K562 (cell line): Measurements from ENCODE around the gene TPD52L2. TPM values are rescaled to one million over a fixed set of nuclear protein-coding genes. Genes with fewer than 3 reads are reported as not detected.

ENCODE experiments used
- ATAC-seq: fragments of 200-7000 bp; cut with Tn5 transposase; 3 replicates; pipeline ENCODE4 v1.9.1; 2020; ENCODE audit warnings: moderate library complexity
- BruUV-seq: library from RNA; stranded (reverse); fragments of 400-500 nt; replicated peaks from 2 replicates; lab custom pipeline; 2021; lab: Mats Ljungman, UMichigan
- CTCF ChIA-PET: fragments of 300-600 bp; formaldehyde crosslinking; extraction: SDS; loops from one replicate; lab custom pipeline; 2021; ENCODE audit warnings: low intra/inter-chr PET ratio; lab: Yijun Ruan, JAX
- POLR2A ChIA-PET: fragments of 300-600, 350-650 bp; sonication (Branson Sonifier 250); formaldehyde crosslinking; extraction: SDS; loops from one replicate; lab custom pipeline; 2021; ENCODE audit warnings: antibody characterized with exemption, inconsistent platforms; lab: Yijun Ruan, JAX
- DNase-seq, 4 experiments: peaks; one replicate each; pipeline versions ENCODE4 v3.0.0 to v3.0.0-alpha.2; 2011 to 2018; ENCODE audit warnings: low spot score in 3 of 4, mixed read lengths in 3 of 4; ENCODE audit errors: extremely low read depth in 1 of 4
- FAIRE-seq: peaks from 2 replicates; lab custom pipeline; 2011; peaks lifted over from hg19 to GRCh38; lab: Jason Lieb, UNC
- H2AFZ ChIP-seq: 2 replicates; pipeline ENCODE4 v1.6.0; 2011; ENCODE audit warnings: low read depth, low read length, control low read depth, inconsistent platforms
- H3K27ac ChIP-seq: fragments of 200-600 bp; 3 replicates; pipeline ENCODE4 v1.8.0; 2011; ENCODE audit warnings: low read depth, mild to moderate bottlenecking, control low read depth, inconsistent platforms, low read length, moderate library complexity, mixed read lengths; ENCODE audit errors: extremely low read depth
- H3K27me3 ChIP-seq, 2 experiments: fragments of 300-600 bp in 1 of 2; 2 replicates in 1 of 2; 3 replicates in 1 of 2; pipeline versions ENCODE4 v1.6.0 to v1.8.0; 2011; ENCODE audit warnings: inconsistent platforms in 2 of 2, low read length in 2 of 2, mild to moderate bottlenecking in 1 of 2, mixed read lengths in 1 of 2, moderate library complexity in 1 of 2; ENCODE audit not compliant: control insufficient read depth in 2 of 2, insufficient read depth in 2 of 2
- H3K36me3 ChIP-seq: fragments of 300-600 bp; 3 replicates; pipeline ENCODE4 v1.8.0; 2011; ENCODE audit warnings: mild to moderate bottlenecking, low read length, inconsistent platforms; ENCODE audit not compliant: control insufficient read depth, insufficient read depth
- H3K4me1 ChIP-seq, 2 experiments: fragments of 200-600 bp in 1 of 2; replicated peaks in 1 of 2; 2 replicates in 1 of 2; 3 replicates in 1 of 2; pipeline versions ENCODE4 v1.5.1 to v1.8.0; 2011; ENCODE audit warnings: inconsistent platforms in 2 of 2, low read length in 2 of 2, mild to moderate bottlenecking in 1 of 2, mixed read lengths in 1 of 2, moderate library complexity in 1 of 2; ENCODE audit not compliant: control insufficient read depth in 2 of 2, insufficient read depth in 2 of 2
- H3K4me2 ChIP-seq: 2 replicates; pipeline ENCODE4 v1.6.1; 2011; ENCODE audit warnings: low read length, control low read depth, inconsistent platforms, mixed read lengths; ENCODE audit not compliant: insufficient read depth
- H3K4me3 ChIP-seq: fragments of 200-600 bp; sonication (generic), shearing (Covaris generic); 2 replicates; pipeline ENCODE4 v1.5.1; 2016; ENCODE audit warnings: control low read depth, inconsistent platforms
- H3K79me2 ChIP-seq: fragments of 200-600 bp; 3 replicates; pipeline ENCODE4 v1.8.0; 2011; ENCODE audit warnings: low read length, inconsistent platforms; ENCODE audit not compliant: control insufficient read depth, insufficient read depth
- H3K9ac ChIP-seq, 2 experiments: 2 replicates each; pipeline versions ENCODE4 v1.6.0 to v1.6.1; 2011; ENCODE audit warnings: low read depth in 2 of 2, low read length in 2 of 2, control low read depth in 1 of 2, inconsistent platforms in 1 of 2, mild to moderate bottlenecking in 1 of 2, mixed read lengths in 1 of 2; ENCODE audit not compliant: insufficient read depth in 1 of 2
- H3K9me1 ChIP-seq: one replicate; pipeline ENCODE4 v1.6.0; 2011; ENCODE audit warnings: inconsistent platforms, mild to moderate bottlenecking, low read length, moderate library complexity; ENCODE audit not compliant: control insufficient read depth, insufficient read depth
- H3K9me3 ChIP-seq: replicated peaks from 2 replicates; pipeline ENCODE4 v1.5.1; 2011; ENCODE audit warnings: low read depth, low read length, inconsistent platforms; ENCODE audit not compliant: control insufficient read depth, insufficient read depth
- H4K20me1 ChIP-seq: replicated peaks from 2 replicates; pipeline ENCODE4 v1.6.1; 2011; ENCODE audit warnings: low read length, inconsistent platforms, mixed read lengths; ENCODE audit not compliant: control insufficient read depth, insufficient read depth
- BMI1 ChIP-seq: fragments of 150-350 bp; IDR thresholded peaks from 2 replicates; pipeline ENCODE4 v1.6.1; 2014; ENCODE audit warnings: low read length
- ETV5 ChIP-seq: sonication (generic); formaldehyde crosslinking; IDR thresholded peaks from 2 replicates; pipeline ENCODE4 v1.4.0; 2020; ENCODE audit warnings: low read depth, mild to moderate bottlenecking, missing genetic modification reagents
- FOXA1 ChIP-seq: fragments of 450-650 bp; IDR thresholded peaks from 2 replicates; pipeline ENCODE4 v1.6.1; 2016; ENCODE audit warnings: mild to moderate bottlenecking, borderline replicate concordance
- GABPB2 ChIP-seq: fragments of 250-450 bp; sonication (Bioruptor Pico); conservative IDR thresholded peaks from 2 replicates; pipeline ENCODE4 v1.5.1; 2021; ENCODE audit warnings: mild to moderate bottlenecking
- MAFF ChIP-seq: IDR thresholded peaks from 2 replicates; pipeline ENCODE4 v1.6.1; 2012; ENCODE audit warnings: low read length, improper control_type of control experiment
- MCM3 ChIP-seq: fragments of 450-650 bp; IDR thresholded peaks from 2 replicates; pipeline ENCODE4 v1.6.1; 2016
- PHTF2 ChIP-seq: fragments of 250-450 bp; sonication (Bioruptor Pico); IDR thresholded peaks from 2 replicates; pipeline ENCODE4 v1.5.0; 2021; ENCODE audit warnings: mild to moderate bottlenecking
- POLR2G ChIP-seq: fragments of 200-400 bp; formaldehyde crosslinking; IDR thresholded peaks from 2 replicates; pipeline ENCODE4 v1.6.1; 2017; ENCODE audit warnings: low read depth, mild to moderate bottlenecking, antibody characterized with exemption, low read length, moderate library complexity
- SMAD2 ChIP-seq: fragments of 150-350 bp; IDR thresholded peaks from 2 replicates; pipeline ENCODE4 v1.6.1; 2014; ENCODE audit warnings: low read depth, mild to moderate bottlenecking, low read length
- TCF3 ChIP-seq: sonication (generic); formaldehyde crosslinking; IDR thresholded peaks from 2 replicates; pipeline ENCODE4 v1.4.0; 2020; ENCODE audit warnings: mild to moderate bottlenecking, missing genetic modification reagents
- TCF7 ChIP-seq: sonication (generic); IDR thresholded peaks from 2 replicates; pipeline ENCODE4 v1.6.1; 2016; ENCODE audit warnings: antibody characterized with exemption, borderline replicate concordance
- TEAD2 ChIP-seq: fragments of 450-650 bp; IDR thresholded peaks from 2 replicates; pipeline ENCODE4 v1.6.1; 2016; ENCODE audit warnings: missing genetic modification characterization, control low read depth, missing compliant biosample characterization
- VEZF1 ChIP-seq: fragments of 200-800 bp; sonication (Bioruptor generic); IDR thresholded peaks from 2 replicates; pipeline ENCODE4 v1.6.1; 2017; ENCODE audit warnings: missing genetic modification characterization, missing compliant biosample characterization
- XRCC5 ChIP-seq: fragments of 200-400 bp; formaldehyde crosslinking; IDR thresholded peaks from 2 replicates; pipeline ENCODE4 v1.6.1; 2017; ENCODE audit warnings: low read depth, mild to moderate bottlenecking, low read length
- ZBTB7A ChIP-seq: IDR thresholded peaks from 2 replicates; pipeline ENCODE4 v1.6.1; 2011; ENCODE audit warnings: low read depth, mild to moderate bottlenecking, low read length, moderate library complexity, borderline replicate concordance; ENCODE audit not compliant: control insufficient read depth
- ZNF277 ChIP-seq: fragments of 250-450 bp; sonication (Bioruptor Pico); IDR thresholded peaks from 2 replicates; pipeline ENCODE4 v1.8.0; 2022; ENCODE audit warnings: inconsistent platforms, mild to moderate bottlenecking, moderate library complexity, borderline replicate concordance
- ZZZ3 ChIP-seq: fragments of 450-650 bp; IDR thresholded peaks from 2 replicates; pipeline ENCODE4 v1.6.1; 2016; ENCODE audit warnings: antibody characterized with exemption, mild to moderate bottlenecking, moderate library complexity
- WGBS: fragments of 100-300 bp; shearing (Covaris generic); methylation state at CpG from one replicate; pipeline ENCODE4 v1.1.6; 2016; ENCODE audit warnings: low coverage, mixed read lengths; ENCODE audit not compliant: insufficient coverage; ENCODE audit errors: missing lambda C conversion rate; 5-methylcytosine and 5-hydroxymethylcytosine counted together
- in situ Hi-C: fragments of 300-500 bp; cut with MboI; formaldehyde crosslinking; loops from 4 replicates; pipeline ENCODE4 v1.15.0; 2018; ENCODE audit warnings: inconsistent platforms, mixed read lengths
- intact Hi-C: fragments of 100-400 bp; cut with micrococcal nuclease; formaldehyde crosslinking; loops from 2 replicates; pipeline ENCODE4 v1.14.2; 2022
- polyA plus RNA-seq, 8 experiments: library from polyadenylated mRNA; depleted of rRNA in 4 of 8; stranded (reverse) in 5 of 8; unstranded in 3 of 8; fragments of >200 nt; fragmentation: Nextera tagmentation in 2 of 8; fragmentation: Illumina TruSeq in 1 of 8; extraction: Ambion mirVana in 2 of 8; extraction: Trizol in 1 of 8; gene quantifications; 2 replicates each; pipeline versions ENCODE4 v1.2.1 to v1.2.3, GENCODE V29; 2011 to 2014; ENCODE audit warnings: inconsistent platforms in 1 of 8, missing spikeins in 1 of 8
- total RNA-seq, 7 experiments: library from RNA; depleted of rRNA in 6 of 7; stranded (reverse); fragments of >200 nt in 6 of 7; fragmentation: Illumina TruSeq in 2 of 7; extraction: Trizol in 2 of 7; gene quantifications; 2 replicates each; pipeline versions ENCODE4 v1.2.1 to v1.2.3, GENCODE V29; 2011 to 2021; ENCODE audit warnings: low replicate concordance in 1 of 7

Gene TPD52L2
- total and polyA plus RNA-seq, 9 of the 15 experiments (the other 6 are each of a cell fraction or from before 2014, with no cell fraction given): 1.9 to 117 (median 74.6) TPM

- Histone ChIP-seq H3K79me2 (no peaks in the 10 kb centered on the region), H3K9me3 (no peaks in the 10 kb centered on the region), H3K36me3 (no peaks in the 10 kb centered on the region), H3K9me1 (no peaks in the 10 kb centered on the region), H3K27me3 (no peaks in the 10 kb centered on the region), H3K27ac (no peak overlapping the region), H3K9ac (peak overlapping the region in 1 of 2 experiments; percentile 83; a peak in 2 of 4 replicates), H3K4me2 (no peak overlapping the region), H3K4me3 (no peak overlapping the region), H4K20me1 (no peaks in the 10 kb centered on the region), H3K4me1 (peaks cover 18 to 59% of the 10 kb centered on the region in 2 experiments), H2AFZ (no peak overlapping the region)
- ChIA-PET CTCF (no interaction called here), POLR2A (interaction anchor here (2.3 kb wide), 1 partner anchor 10 kb away, joined by 13 read pairs; the partner anchor contains the start of gene TPD52L2)
- no peak for TF ChIP-seq ZNF277 (CRISPR knock-in tag)
- no peak for TF ChIP-seq XRCC5
- TF ChIP-seq ZZZ3: no peak
- TF ChIP-seq FOXA1: no peak
- TF ChIP-seq POLR2G: peak; percentile 71
- 0 out of 2 replicates have a peak, but pooled peaks have one; percentile 28 for TF ChIP-seq VEZF1 (CRISPR knock-in tag)
- no peak for TF ChIP-seq MAFF
- no peak for TF ChIP-seq MCM3
- no peak for TF ChIP-seq TCF3 (CRISPR knock-in tag)
- TF ChIP-seq PHTF2 (CRISPR knock-in tag): no peak
- TF ChIP-seq GABPB2 (CRISPR knock-in tag): no peak
- TF ChIP-seq TEAD2 (tag): no peak
- no peak for TF ChIP-seq BMI1
- peak; percentile 65; the same call in 1 of the 2 replicates for TF ChIP-seq TCF7
- TF ChIP-seq ZBTB7A: peak; percentile 28; the same call in 1 of the 2 replicates
- TF ChIP-seq SMAD2: no peak
- no peak for TF ChIP-seq ETV5
- WGBS: 66% methylated on average over 11 of the region's 17 CpGs
- DNase-seq (peak in 1 of 4 experiments; percentile 42), FAIRE-seq (no peak), ATAC-seq (no peak; the same call in 2 of the 3 replicates)
- in situ Hi-C loops (no loop called here), intact Hi-C loops (no loop called here)
- BruUV-seq: no TSS peak
Observed at GRCh38 chr20:63854069-63854765, 10.9 kb upstream of the TPD52L2 start.
